HepG2 (cell line): ENCODE results near the gene BMPER. TPM values are rescaled to one million over a fixed set of nuclear protein-coding genes. Genes with fewer than 3 reads are reported as not detected.

ENCODE experiments used
- ATAC-seq: fragments of 200-7000 bp; cut with Tn5 transposase; 3 replicates; pipeline ENCODE4 v1.9.1; 2020; ENCODE audit warnings: mild to moderate bottlenecking, moderate library complexity
- BruUV-seq: library from RNA; stranded (reverse); fragments of 400-500 nt; replicated peaks from 2 replicates; lab custom pipeline; 2021; lab: Mats Ljungman, UMichigan
- CTCF ChIA-PET: fragments of 300-600 bp; formaldehyde crosslinking; extraction: SDS; loops from one replicate; lab custom pipeline; 2021; ENCODE audit warnings: low total read pairs, inconsistent platforms, low intra/inter-chr PET ratio; lab: Yijun Ruan, JAX
- POLR2A ChIA-PET: fragments of 350-600 bp; sonication (Branson Sonifier 250); formaldehyde crosslinking; loops from one replicate; lab custom pipeline; 2020; ENCODE audit warnings: antibody characterized with exemption, inconsistent platforms; lab: Yijun Ruan, JAX
- DNase-seq: peaks from one replicate; pipeline ENCODE4 v3.0.0-alpha.2; 2015; ENCODE audit warnings: low spot score
- FAIRE-seq: peaks from 3 replicates; lab custom pipeline; 2011; peaks lifted over from hg19 to GRCh38; lab: Jason Lieb, UNC
- H2AFZ ChIP-seq: one replicate; pipeline ENCODE4 v1.6.1; 2011; ENCODE audit warnings: low read length, inconsistent platforms
- H3K27ac ChIP-seq: fragments of 300-600 bp; 3 replicates; pipeline ENCODE4 v1.8.0; 2011; ENCODE audit warnings: mixed run types, mild to moderate bottlenecking, mixed read lengths, low read length, inconsistent platforms; ENCODE audit not compliant: insufficient read depth; ENCODE audit errors: extremely low read length
- H3K27me3 ChIP-seq, 2 experiments: fragments of 200-600 bp in 1 of 2; 2 replicates in 1 of 2; 3 replicates in 1 of 2; pipeline versions ENCODE4 v1.6.0 to v1.8.0; 2011; ENCODE audit warnings: low read length in 2 of 2, mild to moderate bottlenecking in 2 of 2, moderate library complexity in 2 of 2, inconsistent platforms in 1 of 2; ENCODE audit not compliant: insufficient read depth in 2 of 2, control insufficient read depth in 1 of 2
- H3K36me3 ChIP-seq, 2 experiments: fragments of 200-600 bp in 1 of 2; replicated peaks in 1 of 2; 2 replicates in 1 of 2; 3 replicates in 1 of 2; pipeline versions ENCODE4 v1.5.1 to v1.8.0; 2011; ENCODE audit warnings: low read length in 2 of 2, inconsistent platforms in 1 of 2; ENCODE audit not compliant: insufficient read depth in 2 of 2, control insufficient read depth in 1 of 2
- H3K4me1 ChIP-seq: 2 replicates; pipeline ENCODE4 v1.5.1; 2012; ENCODE audit warnings: low read length, inconsistent platforms; ENCODE audit not compliant: insufficient read depth
- H3K4me2 ChIP-seq: 2 replicates; pipeline ENCODE4 v1.6.0; 2011; ENCODE audit warnings: low read depth, low read length, inconsistent platforms
- H3K4me3 ChIP-seq, 3 experiments: fragments of 200-600 bp in 1 of 3; sonication (generic), shearing (Covaris generic) in 1 of 3; replicated peaks in 1 of 3; 2 replicates each; pipeline ENCODE4 v1.5.1; 2011 to 2016; ENCODE audit warnings: low read length in 3 of 3, inconsistent platforms in 2 of 3, low read depth in 2 of 3, mild to moderate bottlenecking in 2 of 3, control low read depth in 1 of 3, mixed read lengths in 1 of 3; ENCODE audit not compliant: insufficient read depth in 1 of 3
- H3K79me2 ChIP-seq: one replicate; pipeline ENCODE4 v1.6.1; 2011; ENCODE audit warnings: low read length, inconsistent platforms; ENCODE audit not compliant: insufficient read depth
- H3K9ac ChIP-seq: 2 replicates; pipeline ENCODE4 v1.6.0; 2011; ENCODE audit warnings: mild to moderate bottlenecking, low read depth, low read length, inconsistent platforms; ENCODE audit not compliant: insufficient read depth
- H3K9me3 ChIP-seq: 2 replicates; pipeline ENCODE4 v1.5.1; 2012; ENCODE audit warnings: mild to moderate bottlenecking, low read length
- H4K20me1 ChIP-seq: 2 replicates; pipeline ENCODE4 v1.6.0; 2011; ENCODE audit warnings: inconsistent platforms, mild to moderate bottlenecking, low read length, moderate library complexity; ENCODE audit not compliant: insufficient read depth
- HMGA1 ChIP-seq: sonication (generic); formaldehyde crosslinking; conservative IDR thresholded peaks from 2 replicates; pipeline ENCODE4 v1.4.0; 2020; ENCODE audit warnings: missing genetic modification reagents
- MIER2 ChIP-seq: IDR thresholded peaks from 2 replicates; pipeline ENCODE4 v1.6.1; 2016; ENCODE audit warnings: missing biosample characterization, missing genetic modification reagents
- POGZ ChIP-seq: sonication (generic); formaldehyde crosslinking; IDR thresholded peaks from 2 replicates; pipeline ENCODE4 v1.4.0; 2020; ENCODE audit warnings: mild to moderate bottlenecking, missing genetic modification reagents
- REST ChIP-seq, 2 experiments: IDR thresholded peaks; 2 replicates each; pipeline ENCODE4 v1.6.1; 2011 to 2012; ENCODE audit warnings: low read length in 2 of 2, borderline replicate concordance in 1 of 2, low read depth in 1 of 2, mild to moderate bottlenecking in 1 of 2, moderate library complexity in 1 of 2
- SNAI1 ChIP-seq: sonication (generic); formaldehyde crosslinking; IDR thresholded peaks from 2 replicates; pipeline ENCODE4 v1.5.0; 2020; ENCODE audit warnings: mild to moderate bottlenecking, missing genetic modification reagents, borderline replicate concordance
- U2AF1 ChIP-seq: fragments of 200-400 bp; formaldehyde crosslinking; optimal IDR thresholded peaks from 2 replicates; pipeline ENCODE3; 2017; ENCODE audit warnings: mild to moderate bottlenecking, low read depth, low read length
- ZNF205 ChIP-seq: IDR thresholded peaks from 2 replicates; pipeline ENCODE4 v1.6.1; 2018; ENCODE audit warnings: missing biosample characterization, missing genetic modification reagents
- ZNF33B ChIP-seq: sonication (generic); formaldehyde crosslinking; IDR thresholded peaks from 2 replicates; pipeline ENCODE4 v1.5.1; 2020; ENCODE audit warnings: mild to moderate bottlenecking, missing genetic modification reagents
- ZNF83 ChIP-seq: sonication (generic); formaldehyde crosslinking; IDR thresholded peaks from 2 replicates; pipeline ENCODE4 v1.4.0; 2020; ENCODE audit warnings: missing genetic modification reagents, mild to moderate bottlenecking, borderline replicate concordance
- WGBS: methylation state at CpG from one replicate; pipeline ENCODE4 v1.1.6; 2017; ENCODE audit warnings: low lambda C conversion rate; 5-methylcytosine and 5-hydroxymethylcytosine counted together
- in situ Hi-C: cut with HindIII; loops from 2 replicates; pipeline ENCODE4 v1.10.0; 2017; ENCODE audit warnings: low pct_unique_long_range_greater_than_20kb; ENCODE audit not compliant: extremely low pct_ligation_motif_present
- intact Hi-C: fragments of 100-400 bp; cut with micrococcal nuclease; formaldehyde crosslinking; loops from one replicate; pipeline ENCODE4 v1.10.0; 2022; ENCODE audit not compliant: unreplicated experiment
- polyA plus RNA-seq, 8 experiments: library from polyadenylated mRNA; depleted of rRNA in 3 of 8; stranded (reverse) in 7 of 8; unstranded in 1 of 8; fragments of >200 nt; fragmentation: Illumina TruSeq in 4 of 8; extraction: Trizol in 4 of 8; gene quantifications; 2 replicates each; pipeline versions ENCODE4 v1.2.1 to v1.2.3, GENCODE V29; 2011 to 2016; ENCODE audit warnings: low read depth in 4 of 8, missing spikeins in 1 of 8, mixed read lengths in 1 of 8; ENCODE audit not compliant: insufficient read depth in 1 of 8
- total RNA-seq, 5 experiments: library from RNA; depleted of rRNA; stranded (reverse); fragments of >200 nt; fragmentation: Illumina TruSeq; extraction: Trizol; gene quantifications; 2 replicates each; pipeline ENCODE4 v1.2.3, GENCODE V29; 2016; ENCODE audit warnings: low read depth in 1 of 5

The BMPER gene
- total and polyA plus RNA-seq, 2 of the 13 experiments (the other 11 are each of a cell fraction or from before 2014, with no cell fraction given), result not detected

- intact Hi-C loops (no loop called here), in situ Hi-C loops (no loop called here)
- no peaks in the 10 kb centered on the region for H4K20me1 ChIP-seq
- ChIA-PET CTCF (no interaction called here), POLR2A (no interaction called here)
- FAIRE-seq (no peak), DNase-seq (no peak), ATAC-seq (no peak)
- H3K4me2 ChIP-seq, result no peak overlapping the region
- H3K4me3 ChIP-seq, result no peak overlapping the region
- no TSS peak for BruUV-seq
- 19% methylated on average over 3 of the region's 3 CpGs for WGBS
- peaks cover 0 to 8% of the 10 kb centered on the region in 2 experiments; a peak in 1 of 5 replicates for H3K27me3 ChIP-seq
- no peaks in the 10 kb centered on the region for H3K79me2 ChIP-seq
- H3K4me1 ChIP-seq, result no peaks in the 10 kb centered on the region; the same call in 1 of the 2 replicates
- no peaks in the 10 kb centered on the region for H3K9me3 ChIP-seq
- no peak overlapping the region for H3K27ac ChIP-seq
- no peaks in the 10 kb centered on the region for H3K36me3 ChIP-seq
- TF ChIP-seq U2AF1 (no peak), SNAI1 (CRISPR knock-in tag) (no peak), ZNF33B (CRISPR knock-in tag) (no peak), ZNF205 (CRISPR knock-in tag) (no peak), MIER2 (CRISPR knock-in tag) (no peak), POGZ (CRISPR knock-in tag) (no peak), ZNF83 (CRISPR knock-in tag) (no peak), HMGA1 (CRISPR knock-in tag) (no peak), REST (IDR thresholded peaks at IDR 0.05; ENCODE audit: borderline replicate concordance in 1 of 2, low read depth in 1 of 2, low read length in 2 of 2) (no peak)
- no peak overlapping the region for H2AFZ ChIP-seq
- H3K9ac ChIP-seq, result no peak overlapping the region
These were observed 250.0 kb downstream of the BMPER start for GRCh38 chr7:34155220-34155908.
